Fibroblast of skin of right quadriceps (primary cell): ENCODE data around the gene PSMB11.
A peak's percentile ranks its signal among the peaks of the same experiment; 100 is the strongest.
"Not testable (repeated sequence)": the region's sequence is repeated elsewhere in the genome, so short reads cannot be mapped to it uniquely, and the experiment has no call there.

Experiments used
- DNase-seq: peaks from one replicate; pipeline ENCODE4 v3.0.0-alpha.2; 2013

Gene PSMB11

DNA sequence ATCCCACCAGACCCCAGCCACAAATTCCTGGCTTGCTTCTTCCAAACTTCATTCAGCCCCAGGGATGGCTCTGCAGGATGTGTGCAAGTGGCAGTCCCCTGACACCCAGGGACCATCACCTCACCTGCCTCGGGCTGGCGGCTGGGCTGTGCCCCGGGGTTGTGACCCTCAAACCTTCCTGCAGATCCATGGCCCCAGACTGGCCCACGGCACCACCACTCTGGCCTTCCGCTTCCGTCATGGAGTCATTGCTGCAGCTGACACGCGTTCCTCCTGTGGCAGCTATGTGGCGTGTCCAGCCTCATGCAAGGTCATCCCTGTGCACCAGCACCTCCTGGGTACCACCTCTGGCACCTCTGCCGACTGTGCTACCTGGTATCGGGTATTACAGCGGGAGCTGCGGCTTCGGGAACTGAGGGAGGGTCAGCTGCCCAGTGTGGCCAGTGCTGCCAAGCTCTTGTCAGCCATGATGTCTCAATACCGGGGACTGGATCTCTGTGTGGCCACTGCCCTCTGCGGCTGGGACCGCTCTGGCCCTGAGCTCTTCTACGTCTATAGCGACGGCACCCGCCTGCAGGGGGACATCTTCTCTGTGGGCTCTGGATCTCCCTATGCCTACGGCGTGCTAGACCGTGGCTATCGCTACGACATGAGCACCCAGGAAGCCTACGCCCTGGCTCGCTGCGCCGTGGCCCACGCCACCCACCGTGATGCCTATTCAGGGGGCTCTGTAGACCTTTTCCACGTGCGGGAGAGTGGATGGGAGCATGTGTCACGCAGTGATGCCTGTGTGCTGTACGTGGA, at the start of gene PSMB11:
Gene PSMB11, plus strand, starts transcription at position 51 of the 804 bp plus-strand sequence. Its CDS starts 14 bp downstream, at position 65.
- DNase-seq = no peak

GRCh38 chr14:22993517-22993916, 48.5 kb upstream of the PSMB11 start:
- no peak for DNase-seq

- DNase-seq = peak; percentile 73
Measured at GRCh38 chr14:22994762-22995275, 47.2 kb upstream of the PSMB11 start.

- no peak for DNase-seq
Measured at GRCh38 chr14:22995889-22996625, 46.0 kb upstream of the PSMB11 start.

GRCh38 chr14:22996768-22997654, 45.0 kb upstream of the PSMB11 start:
- DNase-seq = peak; percentile 68

DNA sequence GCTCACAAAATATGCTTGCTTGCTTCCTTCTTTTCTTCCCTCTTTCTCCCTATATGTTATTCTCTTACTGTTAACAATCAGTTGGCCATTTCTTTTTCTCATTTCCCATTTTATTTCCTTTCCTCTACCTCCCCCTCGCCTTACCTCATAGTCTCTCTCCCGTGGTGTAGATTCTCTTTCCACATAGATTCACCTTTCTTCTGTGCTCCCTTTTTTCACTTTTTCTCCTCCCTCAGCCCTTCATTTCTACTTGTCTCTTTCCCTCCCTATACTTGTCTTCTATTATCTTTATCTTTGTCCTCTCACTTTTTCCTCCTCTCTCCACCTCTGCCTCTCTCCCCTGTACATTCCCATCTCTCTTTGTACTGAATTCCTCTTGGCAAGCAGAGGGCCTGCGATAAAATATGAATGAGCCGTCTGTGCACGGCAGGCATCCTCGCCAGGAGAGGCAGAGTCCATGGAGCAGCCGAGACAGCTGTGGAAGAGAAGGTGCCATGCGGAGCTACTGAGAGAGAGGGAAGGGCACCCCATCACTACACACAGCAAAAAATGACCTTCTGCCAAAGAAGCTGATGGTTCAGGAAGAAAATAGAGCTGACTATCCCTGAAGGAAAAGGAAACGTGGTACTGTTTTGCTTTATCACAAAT, 44.2 kb upstream of the PSMB11 start:
- DNase-seq = no peak

GRCh38 chr14:22998329-22999012, 43.5 kb upstream of the PSMB11 start:
- DNase-seq = no peak

DNA sequence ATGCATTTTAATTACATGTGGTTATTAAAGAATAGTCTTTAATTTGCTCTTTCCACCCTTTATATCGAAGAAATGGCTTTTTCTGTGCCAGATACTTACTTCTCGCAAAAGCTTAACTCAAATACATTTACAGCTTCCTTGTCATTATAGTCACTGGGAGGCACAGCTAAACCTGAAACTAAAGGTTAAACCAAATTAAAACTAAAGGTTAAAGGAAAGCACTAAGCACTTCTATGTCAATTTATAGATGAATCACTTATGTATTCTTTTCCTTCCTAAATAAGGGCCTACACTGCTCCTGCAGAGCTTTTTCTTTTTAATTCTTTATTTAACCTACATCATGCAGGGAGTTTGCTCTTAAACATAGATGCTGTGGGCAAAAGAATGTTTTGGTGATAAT, 41.2 kb upstream of the PSMB11 start:
- no peak for DNase-seq

- no peak for DNase-seq
Measured at GRCh38 chr14:23002592-23002991, 39.4 kb upstream of the PSMB11 start.

DNA sequence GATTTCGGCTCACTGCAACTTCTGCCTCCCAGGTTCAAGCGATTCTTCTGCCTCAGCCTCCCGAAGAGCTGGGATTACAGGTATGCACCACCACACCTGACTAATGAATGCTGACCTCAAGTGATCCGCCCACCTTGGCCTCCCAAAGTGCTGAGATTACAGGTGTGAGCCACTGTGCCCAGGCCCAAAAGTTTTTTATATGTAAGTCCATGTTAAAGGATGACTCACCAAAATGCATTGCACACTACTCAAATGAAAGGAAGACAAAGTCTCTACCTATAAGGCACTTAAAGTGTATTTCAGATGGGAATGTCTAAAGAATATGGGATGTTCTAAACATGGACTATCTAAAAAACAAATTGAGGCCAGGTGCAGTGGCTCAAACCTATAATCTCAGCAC, 37.7 kb upstream of the PSMB11 start:
- not testable (repeated sequence) for DNase-seq

DNA sequence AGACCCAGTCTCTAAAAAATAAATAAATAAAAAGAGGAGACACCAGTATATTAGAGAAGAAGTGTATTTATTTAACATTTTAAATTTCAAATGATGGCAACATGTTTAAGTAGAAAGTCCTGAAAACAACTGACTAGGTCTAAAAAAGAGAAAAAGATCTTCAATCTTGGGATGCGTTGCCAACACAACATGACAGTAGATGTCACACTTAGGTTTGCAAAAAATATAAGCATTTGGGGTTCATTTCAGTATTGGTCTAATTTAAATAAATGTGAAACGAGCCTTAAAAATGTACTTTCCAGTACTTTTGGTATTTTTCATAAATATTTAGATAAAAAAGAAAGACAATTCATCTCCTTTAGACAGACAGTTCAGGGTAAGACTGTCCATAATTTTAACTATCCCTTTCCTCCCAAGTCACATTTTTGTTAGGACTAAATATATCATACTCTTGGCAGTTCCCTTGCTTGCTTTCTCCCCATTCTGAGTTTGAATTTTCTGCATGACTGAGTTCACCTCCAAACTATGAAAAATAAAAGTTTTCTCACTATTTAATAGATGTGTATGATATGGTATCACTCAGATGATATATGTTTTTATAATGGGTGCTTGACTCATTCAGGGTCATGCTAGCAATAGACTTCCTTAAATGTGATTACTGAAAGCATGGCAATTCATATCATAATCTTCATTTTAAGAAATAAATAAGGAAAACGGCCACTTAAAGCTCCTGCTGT, 36.4 kb upstream of the PSMB11 start:
- peak; percentile 17 for DNase-seq

- DNase-seq = no peak
Measured at GRCh38 chr14:23006188-23006534, 35.9 kb upstream of the PSMB11 start.

DNA sequence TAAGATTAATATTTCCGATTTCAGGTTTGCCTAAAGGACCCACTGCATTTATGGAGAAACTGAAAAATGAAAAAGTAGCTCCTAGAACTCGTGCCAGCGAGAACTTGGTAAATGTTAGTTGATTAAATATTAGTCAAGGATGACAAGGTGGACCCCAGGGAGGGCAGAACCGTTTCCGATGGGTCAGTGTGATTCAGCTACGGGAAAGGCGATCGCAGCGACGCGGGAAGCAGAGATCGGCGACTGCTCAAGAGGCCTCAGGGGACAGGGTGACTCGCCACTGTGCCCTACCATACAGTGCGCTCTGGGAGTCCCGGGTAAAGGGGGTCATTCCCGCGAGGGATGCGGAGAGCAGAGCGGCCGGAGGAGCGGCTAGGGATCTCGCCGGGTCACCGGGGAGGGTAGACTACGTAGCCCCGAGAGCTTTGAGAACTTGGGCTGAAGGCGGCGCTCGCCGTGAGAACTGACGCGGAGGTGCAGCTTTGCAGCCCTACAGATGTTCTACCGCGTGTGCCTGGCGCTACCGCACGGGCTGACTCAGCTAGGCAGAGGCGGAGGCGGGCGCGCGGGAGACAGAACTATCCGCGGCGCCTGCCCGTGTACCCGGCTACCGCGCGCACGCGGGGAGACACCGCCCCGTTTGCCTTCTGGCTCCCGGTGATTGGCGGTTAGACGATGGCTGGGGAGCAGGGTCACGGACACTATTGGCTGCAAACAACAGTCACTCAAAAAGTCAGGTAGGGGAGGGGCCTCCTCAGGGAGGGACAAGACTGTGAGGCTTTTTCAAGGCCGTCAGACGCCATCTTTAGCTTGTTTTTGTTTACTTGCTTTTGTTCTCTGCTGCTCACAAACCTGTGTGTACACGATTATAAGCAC, 35.2 kb upstream of the PSMB11 start:
- DNase-seq = peak; percentile 98

GRCh38 chr14:23008831-23009230, 33.2 kb upstream of the PSMB11 start:
- DNase-seq = peak; percentile 18

DNA sequence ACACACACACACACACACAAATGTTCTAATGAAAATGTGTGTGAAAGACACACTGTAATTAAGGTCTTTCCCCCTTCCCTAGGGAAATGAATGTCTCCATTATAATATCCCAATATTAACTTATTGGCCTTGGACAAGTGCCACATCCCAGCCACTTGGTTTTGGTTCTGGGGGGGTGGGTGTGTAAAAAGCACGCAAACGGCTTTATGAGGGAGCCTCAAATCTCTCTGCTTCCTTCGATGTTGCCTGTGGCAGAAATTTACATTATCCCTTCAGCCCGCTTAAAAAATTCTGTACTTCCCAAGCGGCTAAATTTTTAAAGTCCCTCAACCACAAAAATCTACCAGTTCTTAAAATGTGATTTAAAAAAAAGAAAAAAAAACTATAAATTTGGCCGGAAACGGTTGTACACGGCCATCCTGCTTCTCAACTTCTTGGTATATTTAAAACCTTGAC, 32.5 kb upstream of the PSMB11 start:
- no peak for DNase-seq

DNA sequence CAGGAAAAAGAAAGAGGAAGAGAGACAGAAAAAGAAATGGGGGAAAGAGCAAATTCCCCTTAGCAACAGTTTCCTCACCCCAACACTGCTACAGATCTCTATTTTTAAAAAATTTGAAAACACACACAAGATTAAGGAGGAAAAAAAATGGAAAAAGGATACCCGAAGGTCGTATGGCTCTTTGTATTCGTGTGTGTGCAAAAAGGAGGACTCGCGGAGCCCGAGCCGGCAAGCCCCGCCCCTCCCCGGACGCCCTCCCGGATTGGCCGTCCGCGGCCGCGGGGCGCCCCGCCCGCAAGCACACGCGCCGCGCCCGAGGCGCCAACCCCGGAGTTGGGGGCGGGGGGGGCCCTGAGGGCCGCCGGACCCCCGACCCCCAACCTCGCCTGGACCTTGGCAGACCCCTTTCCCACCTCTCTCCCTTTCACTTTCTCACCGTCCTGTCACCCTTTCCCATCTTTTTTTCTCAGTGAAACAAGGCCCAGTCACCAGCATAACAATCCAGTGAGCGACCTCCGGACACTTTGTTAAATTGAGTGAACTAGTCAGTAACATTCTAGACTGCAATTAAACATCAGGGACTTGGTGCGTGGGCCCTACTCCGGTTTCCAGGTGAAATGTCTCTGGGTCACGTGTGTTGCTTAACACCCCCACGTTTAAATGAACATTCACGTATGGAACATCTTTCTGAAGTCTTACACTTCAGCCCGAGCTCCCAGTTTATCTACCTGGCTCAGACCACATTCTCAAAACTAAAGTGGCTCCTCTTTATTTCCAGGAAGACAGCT, 31.9 kb upstream of the PSMB11 start, which contains the start of gene C14orf93:
Gene C14orf93, minus strand, starts transcription at position 205 of the 788 bp plus-strand sequence. CDS start 11,120 bp downstream, outside the sequence.
- peak; percentile 65 for DNase-seq

- no peak for DNase-seq
Measured at GRCh38 chr14:23013054-23013748, 28.8 kb upstream of the PSMB11 start.

GRCh38 chr14:23013749-23014054, 28.3 kb upstream of the PSMB11 start:
- not testable (repeated sequence) for DNase-seq
